SK-N-SH treated with all-trans-retinoic acid at 6 μM for 48 hours (cell line): ENCODE data around the gene GPR65.

ENCODE experiments used
- BACH2 ChIP-seq: fragments of 250-450 bp; sonication (Bioruptor Pico); IDR thresholded peaks from 2 replicates; pipeline ENCODE4 v1.9.0; 2021; ENCODE audit warnings: mild to moderate bottlenecking, borderline replicate concordance
- ISL1 ChIP-seq: fragments of 250-450 bp; sonication (Bioruptor Pico); IDR thresholded peaks from 2 replicates; pipeline ENCODE4 v2.1.2; 2022; ENCODE audit warnings: mild to moderate bottlenecking, moderate library complexity
- OSR1 ChIP-seq: fragments of 250-450 bp; sonication (Bioruptor Pico); IDR thresholded peaks from 2 replicates; pipeline ENCODE4 v1.8.0; 2022; ENCODE audit warnings: moderate library complexity, mild to moderate bottlenecking, inconsistent platforms
- PATZ1 ChIP-seq: fragments of 250-450 bp; sonication (Bioruptor Pico); IDR thresholded peaks from 2 replicates; pipeline ENCODE4 v1.8.0; 2020; ENCODE audit warnings: mild to moderate bottlenecking, moderate library complexity, borderline replicate concordance
- PPARA ChIP-seq: fragments of 250-450 bp; sonication (Bioruptor Pico); IDR thresholded peaks from 2 replicates; pipeline ENCODE4 v1.5.0; 2020; ENCODE audit warnings: mild to moderate bottlenecking, borderline replicate concordance
- RARB ChIP-seq: fragments of 250-450 bp; sonication (Bioruptor Pico); IDR thresholded peaks from 2 replicates; pipeline ENCODE4 v1.8.0; 2021; ENCODE audit warnings: mild to moderate bottlenecking, moderate library complexity
- TOX ChIP-seq: fragments of 250-450 bp; sonication (Bioruptor Pico); IDR thresholded peaks from 2 replicates; pipeline ENCODE4 v1.8.0; 2021; ENCODE audit warnings: mild to moderate bottlenecking, moderate library complexity, borderline replicate concordance
- ZFP3 ChIP-seq: fragments of 250-450 bp; sonication (Bioruptor Pico); IDR thresholded peaks from 2 replicates; pipeline ENCODE4 v1.5.0; 2020; ENCODE audit warnings: mild to moderate bottlenecking, moderate library complexity
- ZFP30 ChIP-seq: fragments of 450-650 bp; formaldehyde crosslinking; IDR thresholded peaks from 2 replicates; pipeline ENCODE4 v1.5.0; 2022; ENCODE audit warnings: mild to moderate bottlenecking, moderate library complexity
- TF ChIP-seq, protein P1 (sequence below): fragments of 250-450 bp; sonication (Bioruptor Pico); IDR thresholded peaks from 2 replicates; pipeline ENCODE4 v1.5.1; 2020; ENCODE audit warnings: low read depth, mild to moderate bottlenecking, moderate library complexity
- TF ChIP-seq, protein P2 (sequence below): fragments of 250-450 bp; sonication (Bioruptor Pico); IDR thresholded peaks from 2 replicates; pipeline ENCODE4 v1.8.0; 2021; ENCODE audit warnings: low read depth, mild to moderate bottlenecking, moderate library complexity, borderline replicate concordance
- TF ChIP-seq, protein P3 (sequence below): fragments of 250-450 bp; sonication (Bioruptor Pico); IDR thresholded peaks from 2 replicates; pipeline ENCODE4 v1.5.1; 2021; ENCODE audit warnings: mild to moderate bottlenecking, moderate library complexity
- TF ChIP-seq, protein P4 (sequence below): fragments of 250-450 bp; sonication (Bioruptor Pico); IDR thresholded peaks from 2 replicates; pipeline ENCODE4 v1.5.0; 2020; ENCODE audit warnings: mild to moderate bottlenecking, moderate library complexity

DNA sequence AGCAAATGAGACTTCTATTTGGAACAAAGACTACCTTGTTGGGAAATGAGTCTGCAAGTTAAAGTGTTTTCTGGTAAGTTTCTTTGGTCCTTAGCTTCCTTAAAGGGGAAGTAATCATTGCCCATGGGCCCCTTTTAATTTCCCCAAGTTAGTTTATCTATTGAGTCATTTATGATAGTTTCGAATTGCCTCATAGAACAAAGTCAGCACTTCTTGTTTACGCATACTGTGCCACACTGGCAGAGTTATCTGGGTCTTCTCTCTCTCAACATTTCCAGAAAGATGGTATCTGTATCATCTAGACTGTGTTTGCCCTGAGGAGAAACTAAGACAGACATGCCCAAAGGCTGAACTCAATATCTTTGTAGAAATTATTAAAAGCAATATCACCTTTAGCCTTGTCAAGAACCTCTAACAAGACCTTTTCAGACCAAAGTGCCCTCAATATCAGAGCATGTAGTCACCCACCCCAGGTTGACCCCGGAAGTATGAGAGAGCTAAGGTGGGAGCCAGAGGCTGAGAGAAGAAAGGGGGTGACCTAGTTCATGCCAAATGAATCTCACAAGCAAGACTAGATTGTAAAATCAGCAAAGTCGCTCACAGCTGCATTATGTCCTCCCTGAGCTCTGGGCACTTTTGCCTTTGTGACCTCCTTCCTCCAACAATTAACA lies 40.0 kb downstream of the GPR65 start:
- TF ChIP-seq ZFP30 (no peak), PPARA (CRISPR knock-in tag) (no peak), OSR1 (no peak), RARB (CRISPR knock-in tag) (no peak), PATZ1 (CRISPR knock-in tag) (no peak), TOX (no peak), ISL1 (CRISPR knock-in tag) (no peak), BACH2 (CRISPR knock-in tag) (no peak), ZFP3 (CRISPR knock-in tag) (no peak)
- TF ChIP-seq, protein P1, sequence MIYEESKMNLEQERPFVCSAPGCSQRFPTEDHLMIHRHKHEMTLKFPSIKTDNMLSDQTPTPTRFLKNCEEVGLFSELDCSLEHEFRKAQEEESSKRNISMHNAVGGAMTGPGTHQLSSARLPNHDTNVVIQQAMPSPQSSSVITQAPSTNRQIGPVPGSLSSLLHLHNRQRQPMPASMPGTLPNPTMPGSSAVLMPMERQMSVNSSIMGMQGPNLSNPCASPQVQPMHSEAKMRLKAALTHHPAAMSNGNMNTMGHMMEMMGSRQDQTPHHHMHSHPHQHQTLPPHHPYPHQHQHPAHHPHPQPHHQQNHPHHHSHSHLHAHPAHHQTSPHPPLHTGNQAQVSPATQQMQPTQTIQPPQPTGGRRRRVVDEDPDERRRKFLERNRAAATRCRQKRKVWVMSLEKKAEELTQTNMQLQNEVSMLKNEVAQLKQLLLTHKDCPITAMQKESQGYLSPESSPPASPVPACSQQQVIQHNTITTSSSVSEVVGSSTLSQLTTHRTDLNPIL: no peak
- TF ChIP-seq, protein P2, sequence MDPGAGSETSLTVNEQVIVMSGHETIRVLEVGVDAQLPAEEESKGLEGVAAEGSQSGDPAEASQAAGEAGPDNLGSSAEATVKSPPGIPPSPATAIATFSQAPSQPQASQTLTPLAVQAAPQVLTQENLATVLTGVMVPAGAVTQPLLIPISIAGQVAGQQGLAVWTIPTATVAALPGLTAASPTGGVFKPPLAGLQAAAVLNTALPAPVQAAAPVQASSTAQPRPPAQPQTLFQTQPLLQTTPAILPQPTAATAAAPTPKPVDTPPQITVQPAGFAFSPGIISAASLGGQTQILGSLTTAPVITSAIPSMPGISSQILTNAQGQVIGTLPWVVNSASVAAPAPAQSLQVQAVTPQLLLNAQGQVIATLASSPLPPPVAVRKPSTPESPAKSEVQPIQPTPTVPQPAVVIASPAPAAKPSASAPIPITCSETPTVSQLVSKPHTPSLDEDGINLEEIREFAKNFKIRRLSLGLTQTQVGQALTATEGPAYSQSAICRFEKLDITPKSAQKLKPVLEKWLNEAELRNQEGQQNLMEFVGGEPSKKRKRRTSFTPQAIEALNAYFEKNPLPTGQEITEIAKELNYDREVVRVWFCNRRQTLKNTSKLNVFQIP (CRISPR knock-in tag): no peak
- TF ChIP-seq, protein P3, sequence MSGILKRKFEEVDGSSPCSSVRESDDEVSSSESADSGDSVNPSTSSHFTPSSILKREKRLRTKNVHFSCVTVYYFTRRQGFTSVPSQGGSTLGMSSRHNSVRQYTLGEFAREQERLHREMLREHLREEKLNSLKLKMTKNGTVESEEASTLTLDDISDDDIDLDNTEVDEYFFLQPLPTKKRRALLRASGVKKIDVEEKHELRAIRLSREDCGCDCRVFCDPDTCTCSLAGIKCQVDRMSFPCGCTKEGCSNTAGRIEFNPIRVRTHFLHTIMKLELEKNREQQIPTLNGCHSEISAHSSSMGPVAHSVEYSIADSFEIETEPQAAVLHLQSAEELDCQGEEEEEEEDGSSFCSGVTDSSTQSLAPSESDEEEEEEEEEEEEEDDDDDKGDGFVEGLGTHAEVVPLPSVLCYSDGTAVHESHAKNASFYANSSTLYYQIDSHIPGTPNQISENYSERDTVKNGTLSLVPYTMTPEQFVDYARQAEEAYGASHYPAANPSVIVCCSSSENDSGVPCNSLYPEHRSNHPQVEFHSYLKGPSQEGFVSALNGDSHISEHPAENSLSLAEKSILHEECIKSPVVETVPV (CRISPR knock-in tag): no peak
- TF ChIP-seq, protein P4, sequence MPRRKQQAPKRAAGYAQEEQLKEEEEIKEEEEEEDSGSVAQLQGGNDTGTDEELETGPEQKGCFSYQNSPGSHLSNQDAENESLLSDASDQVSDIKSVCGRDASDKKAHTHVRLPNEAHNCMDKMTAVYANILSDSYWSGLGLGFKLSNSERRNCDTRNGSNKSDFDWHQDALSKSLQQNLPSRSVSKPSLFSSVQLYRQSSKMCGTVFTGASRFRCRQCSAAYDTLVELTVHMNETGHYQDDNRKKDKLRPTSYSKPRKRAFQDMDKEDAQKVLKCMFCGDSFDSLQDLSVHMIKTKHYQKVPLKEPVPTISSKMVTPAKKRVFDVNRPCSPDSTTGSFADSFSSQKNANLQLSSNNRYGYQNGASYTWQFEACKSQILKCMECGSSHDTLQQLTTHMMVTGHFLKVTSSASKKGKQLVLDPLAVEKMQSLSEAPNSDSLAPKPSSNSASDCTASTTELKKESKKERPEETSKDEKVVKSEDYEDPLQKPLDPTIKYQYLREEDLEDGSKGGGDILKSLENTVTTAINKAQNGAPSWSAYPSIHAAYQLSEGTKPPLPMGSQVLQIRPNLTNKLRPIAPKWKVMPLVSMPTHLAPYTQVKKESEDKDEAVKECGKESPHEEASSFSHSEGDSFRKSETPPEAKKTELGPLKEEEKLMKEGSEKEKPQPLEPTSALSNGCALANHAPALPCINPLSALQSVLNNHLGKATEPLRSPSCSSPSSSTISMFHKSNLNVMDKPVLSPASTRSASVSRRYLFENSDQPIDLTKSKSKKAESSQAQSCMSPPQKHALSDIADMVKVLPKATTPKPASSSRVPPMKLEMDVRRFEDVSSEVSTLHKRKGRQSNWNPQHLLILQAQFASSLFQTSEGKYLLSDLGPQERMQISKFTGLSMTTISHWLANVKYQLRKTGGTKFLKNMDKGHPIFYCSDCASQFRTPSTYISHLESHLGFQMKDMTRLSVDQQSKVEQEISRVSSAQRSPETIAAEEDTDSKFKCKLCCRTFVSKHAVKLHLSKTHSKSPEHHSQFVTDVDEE (CRISPR knock-in tag): no peak
